ENCODE data around the gene ZMYM4.

ZMYM4 gene

GRCh38 chr1:35426097-35426586 lies 157.6 kb downstream of the ZMYM4 start:
- DNase-seq, result no peak

- no peak for DNase-seq
These were observed 159.9 kb downstream of the ZMYM4 start for GRCh38 chr1:35428360-35428759.

GRCh38 chr1:35430762-35431161 lies 162.3 kb downstream of the ZMYM4 start:
- no peak for DNase-seq

GRCh38 chr1:35431173-35431599 lies 162.7 kb downstream of the ZMYM4 start:
- no peak for DNase-seq

DNA sequence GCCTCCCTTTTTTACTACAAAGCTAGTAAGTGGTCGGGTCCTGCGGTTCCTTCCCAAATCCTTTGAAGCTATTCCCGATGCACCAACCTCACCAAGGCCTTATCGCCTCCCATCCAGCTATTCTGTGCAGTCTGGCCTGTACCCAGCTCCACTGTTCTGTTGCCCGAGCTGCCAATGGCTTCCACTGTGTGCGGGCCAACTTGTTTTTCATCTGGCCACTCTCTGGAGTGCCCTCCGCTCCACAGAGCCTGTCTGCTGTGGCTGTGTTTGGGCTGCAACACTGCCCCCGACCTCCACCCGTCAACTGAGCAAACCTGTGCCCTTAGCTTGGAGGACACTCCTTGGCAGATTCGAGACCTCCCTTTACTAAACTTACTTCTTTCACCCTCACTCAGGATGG lies 163.7 kb downstream of the ZMYM4 start:
- DNase-seq, result no peak

DNA sequence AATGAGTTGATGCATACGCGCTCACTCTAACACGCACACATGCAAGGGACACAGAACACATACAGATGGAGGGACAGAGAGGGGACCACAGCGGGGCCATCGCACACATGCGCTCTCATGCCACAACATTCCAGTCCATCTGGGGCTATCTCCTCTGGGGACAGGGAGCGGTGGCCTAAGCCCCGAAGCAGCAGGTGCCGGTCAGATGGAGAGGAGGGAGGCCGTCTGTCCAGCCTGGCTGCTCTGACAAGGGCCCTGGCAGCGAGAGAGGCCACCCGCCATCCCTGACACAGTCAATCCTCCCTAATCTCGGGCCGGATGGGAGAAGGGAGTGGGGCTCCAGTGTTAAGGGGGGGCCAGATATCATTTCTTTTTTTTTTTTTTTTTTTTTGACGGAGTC lies 165.2 kb downstream of the ZMYM4 start:
- no peak for DNase-seq

- DNase-seq, result no peak
These were observed 166.2 kb downstream of the ZMYM4 start for GRCh38 chr1:35434703-35435102.

GRCh38 chr1:35436078-35436477 lies 167.6 kb downstream of the ZMYM4 start:
- DNase-seq, result no peak

- DNase-seq, result no peak
These were observed 168.7 kb downstream of the ZMYM4 start for GRCh38 chr1:35437200-35437599.

GRCh38 chr1:35439626-35440025 lies 171.1 kb downstream of the ZMYM4 start:
- DNase-seq, result no peak

- no peak for DNase-seq
These were observed 173.5 kb downstream of the ZMYM4 start for GRCh38 chr1:35441926-35442579.

GRCh38 chr1:35442734-35443133 lies 174.2 kb downstream of the ZMYM4 start:
- DNase-seq, result no peak

DNA sequence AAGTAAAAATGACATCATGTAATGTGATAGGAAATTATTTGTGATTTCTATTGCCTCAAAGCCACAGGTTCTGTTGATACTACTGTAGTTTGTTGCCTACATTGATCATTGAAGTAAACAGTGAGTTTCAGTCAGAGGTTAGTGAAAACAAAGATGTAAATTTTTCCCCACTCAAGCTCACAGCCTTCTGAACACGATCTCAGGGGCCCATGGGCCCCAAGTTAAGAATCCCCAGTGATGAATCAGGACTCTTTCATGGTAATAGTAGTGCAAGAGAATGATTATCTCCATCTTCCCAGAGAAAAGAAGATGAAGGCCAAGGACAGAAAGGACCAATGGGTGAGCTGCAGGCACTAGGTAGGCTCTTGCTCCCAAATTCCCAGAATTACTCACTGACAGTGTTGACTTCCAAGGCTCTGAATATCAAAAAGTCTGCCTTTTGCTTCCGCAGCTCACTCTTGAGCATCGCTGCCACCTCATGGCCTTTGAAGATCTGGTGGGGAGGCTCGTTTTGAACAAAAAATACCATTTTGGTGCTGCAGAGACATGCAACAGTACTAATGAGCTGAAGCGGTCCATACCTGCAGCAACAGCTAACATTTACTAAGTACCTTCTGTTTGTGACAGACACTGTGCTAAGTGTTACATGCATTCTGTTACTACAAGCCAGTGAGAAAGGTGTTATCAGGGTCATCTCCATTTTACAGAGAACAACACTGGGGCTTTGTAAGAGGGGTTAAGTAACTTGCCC lies 175.4 kb downstream of the ZMYM4 start:
- DNase-seq, result no peak

DNA sequence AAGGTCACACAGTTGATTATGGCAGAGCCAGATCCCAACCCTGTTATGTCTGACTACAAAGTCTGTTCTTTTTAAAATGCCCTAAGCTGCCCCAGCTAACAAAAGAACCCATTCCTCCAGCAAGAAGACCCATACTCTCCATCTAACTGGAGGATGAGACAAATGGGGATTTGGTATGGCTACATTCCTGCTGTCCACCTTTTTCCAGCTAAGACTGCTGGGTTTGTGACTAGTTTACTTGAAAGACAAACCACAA lies 175.9 kb downstream of the ZMYM4 start:
- no peak for DNase-seq

DNA sequence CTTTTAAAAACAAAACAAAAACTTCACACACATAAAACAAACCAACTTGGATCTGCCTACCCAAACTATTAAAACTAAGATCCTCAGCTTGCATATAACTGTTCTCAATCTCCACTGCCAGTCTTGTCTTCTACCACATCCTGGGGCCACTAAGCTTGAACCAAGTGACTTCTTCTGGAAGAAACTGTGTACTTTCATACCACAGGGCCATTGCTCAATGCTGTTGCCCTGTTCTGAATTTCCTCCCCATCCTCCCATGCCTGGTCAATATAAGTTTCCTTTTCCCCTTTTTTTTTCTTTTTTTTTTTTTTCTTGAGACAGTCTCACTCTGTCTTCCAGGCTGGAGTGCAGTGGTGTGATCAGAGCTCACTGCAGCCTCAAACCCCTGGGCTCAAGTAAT lies 178.8 kb downstream of the ZMYM4 start:
- no peak for DNase-seq

DNA sequence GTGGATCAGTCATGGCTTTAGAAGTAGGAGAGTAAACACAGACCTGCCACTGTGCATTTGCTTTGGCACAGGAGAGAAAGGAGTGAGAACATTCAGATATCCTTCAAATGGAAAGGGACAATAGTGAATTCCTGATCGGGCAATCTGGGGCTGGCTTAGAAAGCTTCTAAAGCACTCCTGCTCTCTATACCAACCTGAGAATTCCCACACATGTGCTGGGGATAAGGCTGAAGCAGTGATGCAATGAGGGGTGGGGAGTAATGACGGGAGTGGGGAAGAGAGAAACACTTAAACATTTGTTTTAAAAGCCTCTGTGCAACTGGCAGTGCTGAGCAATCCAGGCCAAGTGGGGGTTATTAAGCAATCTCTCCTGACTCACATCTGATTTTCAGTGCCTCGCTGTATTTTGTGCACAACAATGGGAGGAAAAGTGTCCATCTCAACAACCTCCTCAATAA lies 179.9 kb downstream of the ZMYM4 start:
- DNase-seq, result no peak

- DNase-seq, result no peak
These were observed 181.0 kb downstream of the ZMYM4 start for GRCh38 chr1:35449334-35450008.

GRCh38 chr1:35451125-35451528 lies 182.6 kb downstream of the ZMYM4 start:
- DNase-seq, result no peak

GRCh38 chr1:35452106-35452774 lies 183.7 kb downstream of the ZMYM4 start:
- DNase-seq, result no peak

DNA sequence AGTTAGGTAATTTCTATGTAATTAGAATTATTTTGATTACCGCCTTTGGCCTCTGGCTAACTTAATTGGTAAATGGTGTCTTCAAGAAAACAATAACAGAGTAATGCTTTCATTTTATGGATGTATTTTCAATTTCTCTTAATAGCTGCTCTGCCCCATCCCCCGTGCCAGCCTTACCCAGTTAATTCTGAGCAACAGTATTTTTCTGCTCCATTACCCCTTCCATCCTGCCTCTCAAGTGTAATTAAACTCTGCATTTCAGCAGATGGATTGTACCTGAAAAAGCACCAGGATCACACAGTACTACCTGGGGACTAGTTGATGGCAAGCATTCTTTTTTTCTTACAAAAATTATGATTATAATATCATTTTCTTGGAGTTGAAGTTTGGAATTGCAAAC lies 184.5 kb downstream of the ZMYM4 start:
- no peak for DNase-seq

DNA sequence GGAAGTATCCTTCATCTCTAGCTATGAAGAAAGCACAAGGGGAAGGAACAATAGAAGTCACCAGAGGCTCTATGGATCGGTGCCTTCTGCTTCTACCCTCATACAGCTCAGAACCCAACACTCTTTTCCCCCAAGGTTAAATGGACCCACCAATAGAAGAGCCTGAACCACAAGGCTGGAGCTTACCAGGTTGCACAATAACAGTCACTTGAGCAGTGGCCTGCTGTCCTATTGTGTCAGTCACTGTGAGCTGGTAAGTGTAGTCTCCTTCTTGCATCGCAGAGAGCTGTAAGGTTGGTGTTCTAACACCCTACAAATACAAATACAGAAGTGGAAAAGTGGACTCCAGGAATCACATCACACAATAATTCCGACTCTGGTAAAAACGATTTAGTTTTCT lies 185.7 kb downstream of the ZMYM4 start:
- DNase-seq, result no peak

GRCh38 chr1:35454616-35455015 lies 186.1 kb downstream of the ZMYM4 start:
- no peak for DNase-seq

GRCh38 chr1:35460796-35461195 lies 192.3 kb downstream of the ZMYM4 start:
- no peak for DNase-seq

Data from 8988T (cell line).